GM12801 (cell line): ENCODE data around the gene TRIM44.

Source experiments
- CTCF ChIP-seq: IDR thresholded peaks from one replicate; pipeline ENCODE4 v1.5.1; 2011; ENCODE audit warnings: control low read depth; ENCODE audit not compliant: insufficient read length; ENCODE audit errors: extremely low read depth

The TRIM44 gene

GRCh38 chr11:35662649-35663407 lies at the start of gene TRIM44:
Gene TRIM44 (plus strand): TSS chr11:35662775. CDS start chr11:35663112, 337 bp downstream.
- TF ChIP-seq CTCF = no peak

DNA sequence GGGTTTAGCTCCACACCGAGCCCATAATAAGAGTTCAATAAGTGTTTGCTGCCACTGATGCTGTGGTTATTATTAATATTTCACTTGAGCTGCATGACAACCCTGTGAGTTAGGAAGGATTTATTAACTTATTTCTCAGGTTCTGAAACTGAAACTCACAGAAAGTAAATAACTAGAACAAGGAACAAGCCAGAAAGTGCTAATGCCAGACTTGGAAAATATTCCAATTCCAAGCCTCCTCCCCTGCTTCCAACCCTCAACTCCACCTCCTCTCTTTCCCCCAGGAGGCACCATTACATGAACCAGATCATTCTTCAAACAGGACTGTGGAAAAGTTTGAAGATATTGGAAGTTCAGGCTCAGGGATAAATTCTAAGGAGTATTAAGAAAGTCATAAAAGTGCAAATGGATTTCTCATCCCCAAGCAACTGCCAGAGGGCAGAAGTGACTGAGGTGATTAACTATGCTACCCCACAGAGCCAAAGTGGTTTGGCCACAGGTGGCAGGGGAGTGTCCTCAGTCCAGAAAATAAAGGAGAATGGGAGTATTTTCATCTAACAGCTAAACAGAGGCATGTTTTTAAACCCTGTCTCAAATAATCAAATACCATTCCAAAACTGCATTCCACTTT lies 47.5 kb upstream of the TRIM44 start:
- TF ChIP-seq CTCF = no peak

GRCh38 chr11:35615921-35616900 lies 46.4 kb upstream of the TRIM44 start:
- no peak for TF ChIP-seq CTCF

DNA sequence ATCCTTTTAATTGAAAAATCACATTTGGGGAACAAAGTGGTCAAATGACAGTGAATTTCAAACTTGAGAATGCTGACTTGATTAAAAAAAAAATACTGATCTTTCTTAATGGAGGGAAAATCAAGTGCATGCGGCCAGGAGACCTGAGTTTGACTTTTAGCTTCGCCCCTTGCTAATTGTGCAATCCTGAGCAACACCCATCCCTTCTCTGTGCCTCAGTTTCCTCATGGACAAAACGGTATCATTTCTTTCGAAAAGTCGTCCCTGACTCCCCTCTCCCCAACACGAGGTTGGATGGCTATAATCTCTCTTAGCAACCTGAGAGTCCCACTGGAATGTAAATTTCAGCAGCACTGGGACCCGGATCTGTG lies 45.3 kb upstream of the TRIM44 start:
- no peak for TF ChIP-seq CTCF

DNA sequence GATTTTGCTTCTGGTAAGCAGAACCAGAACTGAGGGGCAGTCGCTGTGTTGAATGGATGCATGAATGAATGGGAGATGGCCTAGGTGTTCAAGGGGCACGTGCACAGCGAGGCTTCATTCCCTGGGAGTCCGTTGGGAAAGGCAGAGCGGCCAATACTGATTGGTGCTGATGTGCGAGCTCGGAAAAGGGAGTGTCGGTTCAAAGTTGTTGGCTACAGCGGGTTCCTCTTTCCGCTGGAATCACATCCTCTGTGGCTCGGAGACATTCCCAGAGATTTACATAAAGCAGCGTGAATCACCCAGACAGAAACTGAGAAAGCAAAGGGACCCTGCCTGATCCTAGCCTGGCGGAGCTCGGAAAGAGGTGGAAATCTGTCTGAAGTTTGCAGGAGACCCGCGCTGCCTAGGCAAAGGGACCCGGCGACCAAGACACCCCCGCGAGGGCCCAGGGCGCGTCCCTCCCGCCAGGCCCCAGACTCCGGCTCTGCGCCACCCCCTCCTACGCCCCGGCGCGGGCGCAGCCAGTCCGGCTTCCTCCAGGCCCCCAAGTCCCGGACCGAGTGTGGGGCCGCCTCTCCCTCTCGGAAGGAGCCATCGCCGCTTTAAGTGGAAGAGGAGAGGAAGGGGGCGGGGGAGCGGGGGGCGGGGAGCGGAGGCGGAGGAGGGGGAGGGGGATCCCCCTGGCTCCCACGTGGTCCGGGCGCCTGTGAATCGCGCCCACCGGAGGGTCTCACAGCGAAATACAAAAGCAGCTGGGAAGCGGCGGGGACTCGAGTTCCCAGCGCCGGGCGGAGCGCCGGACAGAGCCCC lies 44.7 kb upstream of the TRIM44 start, which contains the start of gene FJX1:
FJX1 (plus strand) TSS at position 774 of the 810 bp plus-strand sequence. CDS start 177 bp downstream, outside the sequence.
- TF ChIP-seq CTCF = no peak

GRCh38 chr11:35618497-35619115 lies 44.0 kb upstream of the TRIM44 start:
- no peak for TF ChIP-seq CTCF
